Measurements from ENCODE around the gene CNIH2. TPM values are rescaled to one million over a fixed set of nuclear protein-coding genes. Genes with fewer than 3 reads are reported as not detected.

Gene CNIH2
- total RNA-seq, 4 donors from 2014 or later: not detected

DNA sequence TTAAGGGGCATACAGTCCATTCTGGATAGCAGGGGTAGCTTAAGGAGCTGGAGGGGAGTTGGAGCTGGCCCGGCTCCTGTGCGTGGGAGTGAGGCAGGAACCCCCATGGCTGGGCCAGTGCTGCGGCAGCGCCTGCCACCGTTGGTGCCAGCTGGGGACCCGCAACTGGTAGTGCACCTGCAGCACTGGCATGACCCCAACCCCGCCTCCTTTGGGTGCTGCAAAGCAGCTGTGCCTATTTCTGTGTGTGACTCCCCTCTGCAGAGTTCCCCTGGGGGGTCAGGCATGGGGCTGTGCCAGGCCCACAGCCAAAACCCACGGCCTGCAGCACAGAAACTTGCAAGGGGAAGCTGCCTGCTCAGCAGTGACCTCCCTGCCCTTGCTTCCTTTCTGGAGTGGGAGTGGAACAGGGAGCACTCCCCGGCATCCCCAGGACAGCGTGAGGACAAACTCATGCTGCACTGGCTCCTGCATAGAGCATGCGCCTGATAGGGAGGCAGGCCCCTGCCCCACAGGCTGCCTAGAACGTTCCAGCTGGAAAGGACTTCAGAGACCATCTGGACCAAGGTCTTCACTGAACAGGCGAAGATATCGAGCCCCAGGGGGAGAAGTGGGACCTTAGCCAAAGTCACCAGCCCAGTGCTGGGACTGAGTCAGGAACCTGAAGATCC is 35.7 kb upstream of the CNIH2 start:
- no peaks in the 10 kb centered on the region for H3K27me3 ChIP-seq
- H3K4me1 ChIP-seq: peaks cover 10 to 16% of the 10 kb centered on the region in 2 donors
- H3K9me3 ChIP-seq: no peaks in the 10 kb centered on the region
- H3K4me3 ChIP-seq: no peak overlapping the region
- no peak for TF ChIP-seq POLR2A (IDR thresholded peaks at IDR 0.05)
- TF ChIP-seq, protein P1, sequence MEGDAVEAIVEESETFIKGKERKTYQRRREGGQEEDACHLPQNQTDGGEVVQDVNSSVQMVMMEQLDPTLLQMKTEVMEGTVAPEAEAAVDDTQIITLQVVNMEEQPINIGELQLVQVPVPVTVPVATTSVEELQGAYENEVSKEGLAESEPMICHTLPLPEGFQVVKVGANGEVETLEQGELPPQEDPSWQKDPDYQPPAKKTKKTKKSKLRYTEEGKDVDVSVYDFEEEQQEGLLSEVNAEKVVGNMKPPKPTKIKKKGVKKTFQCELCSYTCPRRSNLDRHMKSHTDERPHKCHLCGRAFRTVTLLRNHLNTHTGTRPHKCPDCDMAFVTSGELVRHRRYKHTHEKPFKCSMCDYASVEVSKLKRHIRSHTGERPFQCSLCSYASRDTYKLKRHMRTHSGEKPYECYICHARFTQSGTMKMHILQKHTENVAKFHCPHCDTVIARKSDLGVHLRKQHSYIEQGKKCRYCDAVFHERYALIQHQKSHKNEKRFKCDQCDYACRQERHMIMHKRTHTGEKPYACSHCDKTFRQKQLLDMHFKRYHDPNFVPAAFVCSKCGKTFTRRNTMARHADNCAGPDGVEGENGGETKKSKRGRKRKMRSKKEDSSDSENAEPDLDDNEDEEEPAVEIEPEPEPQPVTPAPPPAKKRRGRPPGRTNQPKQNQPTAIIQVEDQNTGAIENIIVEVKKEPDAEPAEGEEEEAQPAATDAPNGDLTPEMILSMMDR (IDR thresholded peaks at IDR 0.05 in 4 of 5, conservative IDR thresholded peaks at IDR 0.05 in 1 of 5): no peak
- ATAC-seq: no peak
- in situ Hi-C loops (cut with MboI; ENCODE audit: low sequenced_read_pairs in 4 of 4): no loop called here
- no peak overlapping the region for H3K27ac ChIP-seq
- intact Hi-C loops (cut with DNase I; ENCODE audit: low total_unique reads): no loop called here
- peaks cover 0 to 19% of the 10 kb centered on the region in 2 donors for H3K36me3 ChIP-seq
- DNase-seq: no peak

DNA sequence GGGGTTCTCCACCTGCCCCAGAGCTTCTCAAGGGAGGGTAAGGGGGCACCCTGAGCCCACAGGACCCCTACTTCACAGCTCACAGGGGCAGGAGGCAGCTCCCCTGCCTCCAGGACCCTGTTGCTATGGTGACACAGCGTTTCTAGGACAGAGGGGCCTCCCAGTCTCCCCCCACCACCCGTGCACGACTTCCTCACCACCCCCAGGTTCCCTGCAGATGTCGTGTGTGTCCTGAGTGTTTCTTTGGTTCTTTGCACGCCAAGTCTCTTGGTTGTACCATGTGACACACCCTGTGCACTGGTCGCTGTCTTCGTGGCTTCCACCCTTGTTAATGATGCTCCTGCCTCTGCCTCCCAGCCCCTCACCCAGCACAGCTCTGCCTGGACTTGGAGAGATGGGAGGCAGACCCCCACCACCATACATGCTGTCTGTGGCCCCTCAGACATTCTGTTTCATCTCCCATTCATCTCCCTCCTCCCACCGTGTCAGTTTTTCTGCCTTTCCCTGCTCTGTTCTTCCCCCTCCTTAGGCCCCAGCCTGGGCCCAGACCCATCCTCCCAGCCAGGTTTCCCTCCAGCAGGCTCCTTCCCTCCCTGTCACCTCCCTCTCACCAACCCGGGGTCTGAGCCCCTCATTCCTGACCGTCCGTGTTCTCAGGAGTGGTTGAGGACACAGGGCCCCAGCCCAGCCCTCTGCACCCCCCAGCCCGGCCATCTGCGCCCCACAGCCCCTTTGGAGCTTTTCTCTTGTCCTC is 34.0 kb upstream of the CNIH2 start:
- Histone ChIP-seq H3K27ac (no peak overlapping the region), H3K4me3 (no peak overlapping the region), H3K36me3 (peaks cover 0 to 15% of the 10 kb centered on the region in 2 donors), H3K27me3 (no peaks in the 10 kb centered on the region), H3K4me1 (peaks cover 10 to 16% of the 10 kb centered on the region in 2 donors), H3K9me3 (no peaks in the 10 kb centered on the region)
- intact Hi-C loops (cut with DNase I; ENCODE audit: low total_unique reads): no loop called here
- TF ChIP-seq POLR2A (IDR thresholded peaks at IDR 0.05): no peak
- TF ChIP-seq, protein P1 (IDR thresholded peaks at IDR 0.05 in 4 of 5, conservative IDR thresholded peaks at IDR 0.05 in 1 of 5): no peak
- ATAC-seq (no peak), DNase-seq (no peak)
- in situ Hi-C loops (cut with MboI; ENCODE audit: low sequenced_read_pairs in 4 of 4): no loop called here

DNA sequence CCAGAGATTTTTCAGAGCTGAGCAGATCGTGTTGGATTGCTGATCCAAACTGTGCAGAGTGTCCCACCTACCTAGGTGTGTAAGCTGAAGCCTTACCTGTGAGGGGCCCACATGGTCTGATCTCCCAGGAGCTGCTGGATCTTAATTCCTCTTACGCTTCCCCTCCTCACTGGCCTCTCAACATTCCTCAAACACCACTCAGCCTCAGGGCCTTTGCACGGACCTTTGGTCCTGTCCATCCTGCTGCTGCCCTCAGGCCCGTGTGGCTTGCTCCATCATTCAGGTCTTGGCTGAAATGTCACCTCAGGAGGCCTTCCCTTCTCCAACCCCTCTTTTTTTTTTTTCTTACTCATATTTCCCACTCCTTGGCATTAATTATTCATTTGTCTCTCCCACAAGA is 30.7 kb upstream of the CNIH2 start:
- H3K36me3 ChIP-seq: peaks cover 0 to 1% of the 10 kb centered on the region in 2 donors
- in situ Hi-C loops (cut with MboI; ENCODE audit: low sequenced_read_pairs in 4 of 4) (no loop called here), intact Hi-C loops (cut with DNase I; ENCODE audit: low total_unique reads) (no loop called here)
- no peaks in the 10 kb centered on the region for H3K9me3 ChIP-seq
- no peaks in the 10 kb centered on the region for H3K4me1 ChIP-seq
- H3K27ac ChIP-seq: no peak overlapping the region
- ATAC-seq (no peak), DNase-seq (no peak)
- TF ChIP-seq, protein P1 (IDR thresholded peaks at IDR 0.05 in 4 of 5, conservative IDR thresholded peaks at IDR 0.05 in 1 of 5): no peak
- no peak for TF ChIP-seq POLR2A (IDR thresholded peaks at IDR 0.05)
- H3K27me3 ChIP-seq: no peaks in the 10 kb centered on the region
- no peak overlapping the region for H3K4me3 ChIP-seq

DNA sequence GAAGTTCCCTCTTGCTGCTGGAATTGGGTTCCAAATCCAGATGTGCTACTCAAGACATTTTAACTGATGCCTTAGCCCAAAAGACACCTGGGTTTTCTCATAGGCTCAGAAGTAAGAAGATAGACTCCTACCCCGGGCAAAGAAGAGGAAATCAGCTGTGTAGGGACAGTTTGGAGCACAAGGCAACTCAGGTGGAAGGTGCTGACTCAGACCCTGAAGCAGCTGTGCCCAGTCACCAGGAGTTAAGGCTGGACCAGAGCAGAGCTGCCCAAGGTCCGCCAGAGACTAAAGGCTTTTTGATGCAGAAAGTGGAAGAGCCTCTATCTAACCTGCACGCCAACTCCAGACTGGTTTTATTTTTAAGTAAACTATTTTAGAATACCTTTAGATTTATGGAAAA is 30.2 kb upstream of the CNIH2 start:
- Histone ChIP-seq H3K4me1 (no peaks in the 10 kb centered on the region), H3K27me3 (no peaks in the 10 kb centered on the region), H3K4me3 (no peak overlapping the region), H3K36me3 (no peaks in the 10 kb centered on the region), H3K9me3 (no peaks in the 10 kb centered on the region), H3K27ac (no peak overlapping the region)
- no peak for TF ChIP-seq POLR2A (IDR thresholded peaks at IDR 0.05)
- TF ChIP-seq, protein P1 (IDR thresholded peaks at IDR 0.05 in 4 of 5, conservative IDR thresholded peaks at IDR 0.05 in 1 of 5): no peak
- DNase-seq: no peak
- intact Hi-C loops (cut with DNase I; ENCODE audit: low total_unique reads): no loop called here
- in situ Hi-C loops (cut with MboI; ENCODE audit: low sequenced_read_pairs in 4 of 4): no loop called here
- ATAC-seq: no peak

All from gastrocnemius medialis (tissue), 4 donors.